Stimulated activated CD4-positive, alpha-beta T cell treated with anti-CD3 and anti-CD28 coated beads, TNF-alpha, amount 100 ng/mL, for 1 hour (primary cell): ENCODE results near the gene ZFYVE26.
"Not testable (repeated sequence)": the region's sequence is repeated elsewhere in the genome, so short reads cannot be mapped to it uniquely, and the experiment has no call there.

Experiments used
- DNase-seq, 3 donors: peaks; one replicate each; pipeline ENCODE4 v3.0.0-alpha.2; 2020; ENCODE audit warnings: low read depth in 3 of 3, low spot score in 1 of 3

The ZFYVE26 gene

GRCh38 chr14:67759916-67760315 is 56.5 kb downstream of the ZFYVE26 start:
- no peak for DNase-seq

- no peak for DNase-seq
Observed at GRCh38 chr14:67757175-67757574, 59.2 kb downstream of the ZFYVE26 start.

- no peak for DNase-seq
Observed at GRCh38 chr14:67756496-67756895, 59.9 kb downstream of the ZFYVE26 start.

- no peak for DNase-seq
Observed at GRCh38 chr14:67749341-67750084, 66.9 kb downstream of the ZFYVE26 start.

GRCh38 chr14:67748312-67748711 is 68.1 kb downstream of the ZFYVE26 start:
- no peak for DNase-seq

- DNase-seq = no peak
Observed at GRCh38 chr14:67746927-67747326, 69.5 kb downstream of the ZFYVE26 start.

GRCh38 chr14:67744046-67744445 is 72.3 kb downstream of the ZFYVE26 start:
- no peak for DNase-seq

GRCh38 chr14:67738740-67739504 is 77.5 kb downstream of the ZFYVE26 start:
- no peak for DNase-seq

GRCh38 chr14:67736771-67737170 is 79.6 kb downstream of the ZFYVE26 start:
- DNase-seq = no peak

GRCh38 chr14:67735336-67736147 is 80.8 kb downstream of the ZFYVE26 start:
- DNase-seq = no peak

- no peak for DNase-seq
Observed at GRCh38 chr14:67734675-67735074, 81.7 kb downstream of the ZFYVE26 start.

- DNase-seq = no peak
Observed at GRCh38 chr14:67733616-67734015, 82.8 kb downstream of the ZFYVE26 start.

- no peak for DNase-seq
Observed at GRCh38 chr14:67729072-67729885, 87.1 kb downstream of the ZFYVE26 start.

- no peak for DNase-seq
Observed at GRCh38 chr14:67728258-67728657, 88.1 kb downstream of the ZFYVE26 start.

- no peak for DNase-seq
Observed at GRCh38 chr14:67727361-67727760, 89.0 kb downstream of the ZFYVE26 start.

- DNase-seq = no peak
Observed at GRCh38 chr14:67725171-67725570, 91.2 kb downstream of the ZFYVE26 start.

- DNase-seq = no peak
Observed at GRCh38 chr14:67722293-67722692, 94.1 kb downstream of the ZFYVE26 start.

- DNase-seq = no peak
Observed at GRCh38 chr14:67721875-67722274, 94.5 kb downstream of the ZFYVE26 start.

- no peak for DNase-seq
Observed at GRCh38 chr14:67719866-67720265, 96.5 kb downstream of the ZFYVE26 start.

- not testable (repeated sequence) for DNase-seq
Observed at GRCh38 chr14:67719385-67719784, 97.0 kb downstream of the ZFYVE26 start.

GRCh38 chr14:67718265-67718664 is 98.1 kb downstream of the ZFYVE26 start:
- DNase-seq = no peak
